MCF 10A (cell line): ENCODE measurements around the gene OR2A7. TPM values are rescaled to one million over a fixed set of nuclear protein-coding genes. Genes with fewer than 3 reads are reported as not detected.
"Not testable (repeated sequence)": the region's sequence is repeated elsewhere in the genome, so short reads cannot be mapped to it uniquely, and the experiment has no call there.

Experiments
- BruUV-seq: library from RNA; stranded (reverse); fragments of 400-500 nt; replicated peaks from 2 replicates; lab custom pipeline; 2021; lab: Mats Ljungman, UMichigan
- CTCF ChIA-PET: fragments of 300-600 bp; sonication (Branson Sonifier 250); formaldehyde crosslinking; extraction: SDS; loops from one replicate; lab custom pipeline; 2021; ENCODE audit warnings: antibody characterized with exemption, inconsistent platforms; lab: Yijun Ruan, JAX
- POLR2A ChIA-PET: fragments of 300-600, 350-650 bp; sonication (Branson Sonifier 250); formaldehyde crosslinking; extraction: SDS; loops from one replicate; lab custom pipeline; 2020; ENCODE audit warnings: antibody characterized with exemption, inconsistent platforms; lab: Yijun Ruan, JAX
- DNase-seq: peaks from one replicate; pipeline ENCODE4 v3.0.0-alpha.2; 2018; ENCODE audit not compliant: unreplicated experiment
- H3K27ac Mint-ChIP-seq: one replicate; pipeline ENCODE4 v1.8.0; 2022; ENCODE audit warnings: mild to moderate bottlenecking, low read depth, mixed read lengths; ENCODE audit not compliant: unreplicated experiment
- H3K27me3 Mint-ChIP-seq: one replicate; pipeline ENCODE4 v1.8.0; 2022; ENCODE audit warnings: mixed read lengths; ENCODE audit not compliant: insufficient read depth, unreplicated experiment
- H3K36me3 Mint-ChIP-seq: one replicate; pipeline ENCODE4 v1.8.0; 2022; ENCODE audit warnings: mild to moderate bottlenecking, moderate library complexity, mixed read lengths; ENCODE audit not compliant: insufficient read depth, unreplicated experiment
- H3K4me1 Mint-ChIP-seq: one replicate; pipeline ENCODE4 v1.8.0; 2022; ENCODE audit warnings: mixed read lengths; ENCODE audit not compliant: insufficient read depth, unreplicated experiment
- H3K4me3 Mint-ChIP-seq: one replicate; pipeline ENCODE4 v1.8.0; 2022; ENCODE audit warnings: mild to moderate bottlenecking, moderate library complexity, mixed read lengths; ENCODE audit not compliant: unreplicated experiment
- H3K9me3 Mint-ChIP-seq: one replicate; pipeline ENCODE4 v1.8.0; 2022; ENCODE audit warnings: mixed read lengths; ENCODE audit not compliant: unreplicated experiment
- intact Hi-C: fragments of 100-400 bp; cut with micrococcal nuclease; formaldehyde crosslinking; loops from 2 replicates; pipeline ENCODE4 v1.14.1; 2022
- total RNA-seq: library from RNA; stranded (reverse); gene quantifications from 2 replicates; pipeline ENCODE4 v1.2.3, GENCODE V29; 2022

OR2A7 gene
- total RNA-seq, 1 experiment from 2014 or later = 10.0 TPM

GRCh38 chr7:144292384-144293161 lies 28.0 kb upstream of the OR2A7 start:
- H3K9me3 Mint-ChIP-seq, H3K27me3 Mint-ChIP-seq, H3K27ac Mint-ChIP-seq, BruUV-seq, H3K4me3 Mint-ChIP-seq, H3K36me3 Mint-ChIP-seq, H3K4me1 Mint-ChIP-seq, DNase-seq, intact Hi-C loops, CTCF ChIA-PET, POLR2A ChIA-PET: not testable (repeated sequence)

- H3K36me3 Mint-ChIP-seq, DNase-seq, H3K9me3 Mint-ChIP-seq, CTCF ChIA-PET, H3K27me3 Mint-ChIP-seq, intact Hi-C loops, H3K4me3 Mint-ChIP-seq, H3K27ac Mint-ChIP-seq, BruUV-seq, H3K4me1 Mint-ChIP-seq, POLR2A ChIA-PET: not testable (repeated sequence)
Measured at GRCh38 chr7:144291607-144292006, 27.0 kb upstream of the OR2A7 start.

GRCh38 chr7:144287171-144287784 lies 22.7 kb upstream of the OR2A7 start:
- H3K36me3 Mint-ChIP-seq, H3K4me3 Mint-ChIP-seq, H3K4me1 Mint-ChIP-seq, DNase-seq, H3K9me3 Mint-ChIP-seq, BruUV-seq, H3K27ac Mint-ChIP-seq, intact Hi-C loops, H3K27me3 Mint-ChIP-seq, POLR2A ChIA-PET, CTCF ChIA-PET: not testable (repeated sequence)

DNA sequence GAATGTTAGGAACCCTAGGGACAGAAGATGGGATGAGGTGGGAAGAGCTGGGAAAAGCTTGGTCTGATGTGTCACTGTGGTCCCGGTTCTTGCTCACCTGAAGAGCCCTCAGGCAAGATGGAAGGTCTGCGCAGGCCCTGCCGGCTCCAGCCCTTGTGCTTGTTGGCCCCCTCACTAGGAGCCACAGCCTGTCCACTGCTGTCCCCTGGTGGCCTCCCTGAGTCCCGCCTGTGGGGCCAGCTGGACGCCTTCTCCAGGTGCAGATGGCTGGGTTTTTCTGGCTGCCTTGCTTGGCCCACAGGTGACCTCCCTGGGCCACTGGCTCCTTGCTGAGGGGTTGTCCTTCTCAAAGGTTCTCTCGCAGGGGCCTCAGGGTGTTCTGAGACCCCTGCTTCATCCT lies 19.1 kb upstream of the OR2A7 start:
- CTCF ChIA-PET, H3K27me3 Mint-ChIP-seq, H3K36me3 Mint-ChIP-seq, POLR2A ChIA-PET, H3K4me1 Mint-ChIP-seq, H3K4me3 Mint-ChIP-seq, intact Hi-C loops, H3K9me3 Mint-ChIP-seq, BruUV-seq, DNase-seq, H3K27ac Mint-ChIP-seq: not testable (repeated sequence)

- POLR2A ChIA-PET, DNase-seq, H3K4me1 Mint-ChIP-seq, H3K36me3 Mint-ChIP-seq, CTCF ChIA-PET, H3K27me3 Mint-ChIP-seq, H3K9me3 Mint-ChIP-seq, BruUV-seq, H3K4me3 Mint-ChIP-seq, H3K27ac Mint-ChIP-seq, intact Hi-C loops: not testable (repeated sequence)
Measured at GRCh38 chr7:144282490-144282889, 17.9 kb upstream of the OR2A7 start.

DNA sequence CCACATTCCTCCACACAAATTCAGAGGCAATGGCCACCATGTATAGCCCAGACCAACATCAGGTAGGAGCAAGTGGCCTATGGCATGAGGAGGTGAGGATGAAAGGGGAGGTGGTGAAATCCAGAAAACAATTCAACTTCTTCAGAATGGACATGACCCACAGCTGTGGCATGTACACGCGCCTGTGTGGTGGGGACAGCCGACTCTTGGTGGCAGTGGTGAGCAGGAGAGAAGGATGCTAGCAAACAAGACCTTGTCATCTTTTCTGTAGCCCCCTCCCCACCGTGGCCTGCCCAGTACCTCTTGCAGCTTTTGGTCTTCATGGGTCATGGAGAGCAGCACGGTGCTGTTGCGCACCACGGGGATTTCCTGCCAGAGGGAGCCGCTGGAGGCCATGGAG lies 17.4 kb upstream of the OR2A7 start:
- H3K9me3 Mint-ChIP-seq, BruUV-seq, H3K27ac Mint-ChIP-seq, CTCF ChIA-PET, POLR2A ChIA-PET, H3K4me1 Mint-ChIP-seq, H3K36me3 Mint-ChIP-seq, H3K27me3 Mint-ChIP-seq, intact Hi-C loops, DNase-seq, H3K4me3 Mint-ChIP-seq: not testable (repeated sequence)

DNA sequence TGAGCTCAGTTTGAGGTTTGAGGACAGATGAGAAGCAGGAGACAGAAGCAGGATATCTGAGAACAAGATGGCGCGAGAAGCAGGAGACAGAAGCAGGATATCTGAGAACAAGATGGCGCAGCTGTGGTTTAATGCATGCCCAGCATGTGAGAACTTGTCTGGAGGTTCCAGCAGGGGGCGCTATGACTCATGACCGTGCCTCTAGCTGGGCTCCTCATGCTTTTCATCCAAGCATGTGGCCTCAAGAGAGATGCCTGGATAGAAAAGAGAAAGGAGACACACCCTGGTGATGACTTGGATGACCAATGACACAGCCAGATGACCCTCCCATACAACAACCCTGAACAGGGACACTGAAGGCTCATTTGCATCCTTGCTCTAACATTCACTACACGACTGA lies 15.4 kb upstream of the OR2A7 start:
- H3K4me3 Mint-ChIP-seq, intact Hi-C loops, POLR2A ChIA-PET, H3K27ac Mint-ChIP-seq, H3K27me3 Mint-ChIP-seq, DNase-seq, BruUV-seq, H3K9me3 Mint-ChIP-seq, H3K4me1 Mint-ChIP-seq, H3K36me3 Mint-ChIP-seq, CTCF ChIA-PET: not testable (repeated sequence)

GRCh38 chr7:144275281-144275680 lies 10.7 kb upstream of the OR2A7 start:
- not testable (repeated sequence) for H3K9me3 Mint-ChIP-seq, BruUV-seq, H3K27me3 Mint-ChIP-seq

DNA sequence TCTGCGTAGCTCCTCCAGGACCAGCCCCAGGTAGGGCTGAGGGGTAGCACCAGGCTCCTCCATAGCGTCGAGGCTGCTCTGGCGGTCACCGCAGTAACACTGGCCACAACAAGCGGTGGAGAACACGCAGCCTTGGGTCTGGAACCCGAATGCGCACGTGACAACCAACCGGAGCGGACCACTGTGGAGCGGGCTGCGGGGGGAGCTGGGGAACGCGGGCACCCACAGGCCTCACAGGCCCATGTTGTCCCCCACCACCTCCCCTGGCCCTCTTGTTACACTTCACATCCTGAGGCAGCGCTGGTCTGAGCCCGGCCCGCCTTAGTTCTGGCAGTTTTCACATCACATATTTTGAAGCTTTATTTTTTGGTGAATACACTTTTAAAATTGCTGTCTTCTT lies 4.6 kb upstream of the OR2A7 start, which contains the start of gene CTAGE8:
TSS of gene CTAGE8 (minus strand) at position 101 of the 400 bp plus-strand sequence. CDS start at position 63, 38 bp downstream.
- not testable (repeated sequence) for BruUV-seq

More at GRCh38 chr7:144275281-144275680, 10.7 kb upstream of the OR2A7 start:
- CTCF ChIA-PET, H3K4me1 Mint-ChIP-seq, H3K36me3 Mint-ChIP-seq, POLR2A ChIA-PET, intact Hi-C loops, DNase-seq, H3K4me3 Mint-ChIP-seq, H3K27ac Mint-ChIP-seq: not testable (repeated sequence)

More for the DNA sequence above, 4.6 kb upstream of the OR2A7 start, which contains the start of gene CTAGE8:
- H3K27me3 Mint-ChIP-seq, H3K4me1 Mint-ChIP-seq, H3K27ac Mint-ChIP-seq, intact Hi-C loops, CTCF ChIA-PET, DNase-seq, H3K36me3 Mint-ChIP-seq, POLR2A ChIA-PET, H3K4me3 Mint-ChIP-seq, H3K9me3 Mint-ChIP-seq: not testable (repeated sequence)
